Astrocyte of the cerebellum (primary cell): ENCODE data around the gene SUMF1.

Source experiments
- DNase-seq: peaks from one replicate; pipeline ENCODE4 v3.0.0-alpha.2; 2011; ENCODE audit warnings: low read depth
- H3K4me3 ChIP-seq: 2 replicates; pipeline ENCODE4 v1.5.1; 2011; ENCODE audit warnings: mild to moderate bottlenecking, low read depth, low read length, moderate library complexity
- in situ Hi-C: cut with HindIII; loops from 2 replicates; pipeline ENCODE4 v1.10.0; 2017; ENCODE audit warnings: low sequenced_read_pairs
- TF ChIP-seq, protein P1 (sequence below): IDR thresholded peaks from 2 replicates; pipeline ENCODE4 v1.5.1; 2012; ENCODE audit warnings: low read length, low read depth, moderate library complexity, mild to moderate bottlenecking; ENCODE audit errors: missing control alignments

Gene SUMF1

DNA sequence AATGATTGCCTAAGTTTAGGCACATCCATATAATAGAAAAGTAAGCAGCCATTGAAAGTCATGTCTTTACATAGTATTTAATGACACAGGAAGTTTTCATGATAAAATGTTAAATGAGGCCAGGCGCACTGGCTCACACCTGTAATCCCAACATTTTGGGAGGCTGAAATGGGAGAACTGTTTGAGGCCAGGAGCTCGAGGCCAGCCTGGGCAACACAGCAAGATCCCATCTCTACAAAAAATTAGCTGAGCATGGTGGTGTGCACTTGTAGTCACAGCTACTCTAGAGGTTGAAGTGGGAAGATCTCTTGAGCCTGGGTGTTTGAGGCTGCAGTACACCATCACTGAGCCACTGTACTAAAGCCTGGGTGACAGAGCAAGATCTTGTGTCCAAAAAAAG, 104.5 kb downstream of the SUMF1 start:
- H3K4me3 ChIP-seq, result no peak overlapping the region
- in situ Hi-C loops, result no loop called here
- no peak for DNase-seq
- TF ChIP-seq, protein P1, sequence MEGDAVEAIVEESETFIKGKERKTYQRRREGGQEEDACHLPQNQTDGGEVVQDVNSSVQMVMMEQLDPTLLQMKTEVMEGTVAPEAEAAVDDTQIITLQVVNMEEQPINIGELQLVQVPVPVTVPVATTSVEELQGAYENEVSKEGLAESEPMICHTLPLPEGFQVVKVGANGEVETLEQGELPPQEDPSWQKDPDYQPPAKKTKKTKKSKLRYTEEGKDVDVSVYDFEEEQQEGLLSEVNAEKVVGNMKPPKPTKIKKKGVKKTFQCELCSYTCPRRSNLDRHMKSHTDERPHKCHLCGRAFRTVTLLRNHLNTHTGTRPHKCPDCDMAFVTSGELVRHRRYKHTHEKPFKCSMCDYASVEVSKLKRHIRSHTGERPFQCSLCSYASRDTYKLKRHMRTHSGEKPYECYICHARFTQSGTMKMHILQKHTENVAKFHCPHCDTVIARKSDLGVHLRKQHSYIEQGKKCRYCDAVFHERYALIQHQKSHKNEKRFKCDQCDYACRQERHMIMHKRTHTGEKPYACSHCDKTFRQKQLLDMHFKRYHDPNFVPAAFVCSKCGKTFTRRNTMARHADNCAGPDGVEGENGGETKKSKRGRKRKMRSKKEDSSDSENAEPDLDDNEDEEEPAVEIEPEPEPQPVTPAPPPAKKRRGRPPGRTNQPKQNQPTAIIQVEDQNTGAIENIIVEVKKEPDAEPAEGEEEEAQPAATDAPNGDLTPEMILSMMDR, result no peak

DNA sequence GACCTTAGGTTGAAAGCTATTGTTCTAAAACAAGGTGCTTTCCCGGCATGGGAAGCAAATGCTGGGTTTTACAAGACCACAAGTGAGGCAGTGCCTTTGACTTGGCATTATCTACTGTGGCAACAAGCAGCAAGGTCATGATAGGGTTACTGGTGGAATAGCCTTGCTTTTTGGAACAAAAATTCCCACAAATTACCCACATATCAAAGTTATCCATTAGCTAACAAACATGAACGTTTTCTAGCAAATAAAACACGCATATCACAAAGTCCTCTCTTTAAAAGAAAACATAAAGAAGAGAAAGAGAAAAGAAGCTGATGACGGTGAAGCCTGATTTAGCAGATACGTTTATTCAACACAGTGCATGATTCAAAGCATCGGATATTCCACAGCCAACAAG, 106.3 kb downstream of the SUMF1 start:
- H3K4me3 ChIP-seq, result no peak overlapping the region
- in situ Hi-C loops, result no loop called here
- TF ChIP-seq, protein P1, result no peak
- DNase-seq, result no peak

DNA sequence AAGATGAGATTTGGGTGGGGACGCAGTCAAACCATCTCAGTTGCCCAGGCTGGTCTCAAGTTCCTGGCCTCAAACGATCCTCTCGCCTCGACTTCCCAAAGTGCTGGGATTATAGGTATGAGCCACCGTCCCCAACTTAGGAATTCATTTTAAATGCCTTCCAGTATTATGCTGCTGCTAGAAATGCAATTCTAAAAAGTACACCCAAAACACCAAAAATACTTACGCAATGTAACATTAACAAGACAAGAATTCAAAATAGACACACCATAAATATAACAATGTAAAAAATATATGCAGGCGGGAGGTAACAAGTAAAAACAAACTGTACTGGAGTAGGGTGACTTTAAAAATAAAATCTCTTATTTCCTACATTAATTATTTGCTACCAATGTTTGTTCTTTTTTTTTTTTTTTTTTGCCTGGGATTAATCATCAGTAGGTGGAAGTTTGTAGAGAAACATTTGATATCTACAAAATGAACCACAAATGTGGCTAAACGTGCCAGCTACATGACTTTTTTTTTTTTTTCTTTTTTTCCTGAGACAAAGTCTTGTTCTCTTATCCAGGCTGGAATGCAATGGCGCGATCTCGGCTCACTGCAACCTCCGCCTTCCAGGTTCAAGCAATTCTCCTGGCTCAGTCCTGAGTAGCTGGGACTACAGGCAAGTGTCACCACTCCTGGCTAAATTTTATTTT, 107.1 kb downstream of the SUMF1 start:
- TF ChIP-seq, protein P1, result no peak
- DNase-seq, result no peak
- in situ Hi-C loops, result no loop called here
- no peak overlapping the region for H3K4me3 ChIP-seq

DNA sequence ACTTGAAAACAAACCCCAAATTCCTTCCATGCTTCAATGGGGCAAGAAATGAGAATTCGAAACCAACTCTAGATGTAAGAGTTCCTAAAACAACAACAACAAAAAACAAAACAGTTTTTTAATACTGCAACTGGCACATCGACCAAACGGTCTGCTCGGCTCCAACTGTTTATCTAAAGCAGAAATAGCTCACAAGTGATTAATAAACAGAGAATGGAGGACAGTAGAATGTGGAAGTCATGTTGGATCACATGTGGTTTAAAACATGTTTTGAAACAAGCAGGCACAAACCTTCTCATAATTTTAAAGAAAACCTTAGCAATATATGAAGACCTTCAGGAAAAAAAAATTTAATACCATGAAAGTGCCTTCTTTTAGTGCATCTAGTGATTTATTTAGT, 108.8 kb downstream of the SUMF1 start:
- no peak overlapping the region for H3K4me3 ChIP-seq
- TF ChIP-seq, protein P1, result no peak
- no peak for DNase-seq
- in situ Hi-C loops, result no loop called here

DNA sequence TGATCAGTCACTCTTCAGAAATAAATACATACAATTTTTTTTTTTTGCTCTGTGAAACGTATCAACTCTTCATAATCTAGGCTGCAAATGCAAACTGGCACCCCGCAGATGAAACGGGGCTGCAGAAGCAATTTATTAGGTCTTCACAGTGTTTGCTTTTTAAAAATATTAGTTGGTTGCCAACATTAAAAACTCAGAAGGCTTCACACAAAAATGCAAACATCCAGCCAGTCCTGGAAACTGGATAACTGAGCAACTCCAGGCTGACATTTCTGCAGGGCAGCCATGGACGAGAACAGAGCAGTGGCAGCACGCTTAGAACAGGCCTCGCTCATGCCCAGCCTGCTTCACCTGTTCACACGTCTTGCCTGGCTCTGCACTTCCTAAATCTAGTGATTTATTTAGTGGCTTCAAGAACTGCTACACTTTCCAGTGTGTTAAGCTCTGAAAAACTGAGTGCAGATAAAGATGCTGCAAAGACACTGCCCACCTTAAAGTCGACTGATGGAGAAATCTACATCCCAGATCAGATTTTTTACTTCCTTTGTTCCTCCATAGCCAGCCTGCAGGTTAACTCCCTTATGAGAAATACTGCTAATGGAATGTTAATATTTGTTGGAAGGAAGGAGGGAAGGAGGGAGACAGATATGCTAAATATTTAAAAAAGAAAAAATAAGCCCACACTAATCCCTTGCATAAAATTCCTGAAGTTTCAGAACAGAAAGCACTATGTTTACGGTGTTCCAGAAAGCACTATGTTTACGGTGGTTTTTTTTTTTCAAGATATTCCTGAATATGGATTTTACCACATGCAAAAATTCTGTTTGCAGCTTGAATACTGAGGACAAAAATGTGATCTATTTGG, 110.3 kb downstream of the SUMF1 start:
- TF ChIP-seq, protein P1, result no peak
- no peak for DNase-seq
- in situ Hi-C loops, result no loop called here
- H3K4me3 ChIP-seq, result no peak overlapping the region

DNA sequence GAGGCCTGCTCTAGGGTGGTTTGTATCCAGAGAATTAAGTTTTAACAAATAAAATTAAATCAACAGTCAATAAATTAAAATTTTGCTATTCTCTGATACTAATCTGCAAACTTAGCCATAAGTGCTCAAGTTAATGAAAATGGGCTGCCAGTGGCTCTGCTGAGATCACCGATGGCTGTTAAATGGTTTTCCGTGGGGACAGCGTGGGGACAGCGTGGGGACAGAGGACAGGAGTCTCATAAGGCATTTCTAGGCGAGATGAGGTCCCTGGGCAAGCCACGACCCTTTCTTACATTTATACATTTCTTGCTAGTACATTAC, 110.9 kb downstream of the SUMF1 start:
- in situ Hi-C loops, result no loop called here
- TF ChIP-seq, protein P1, result no peak

More for the DNA sequence above, 110.9 kb downstream of the SUMF1 start:
- H3K4me3 ChIP-seq, result no peak overlapping the region
- no peak for DNase-seq
